Nucleus accumbens (tissue), 56 donors: Measurements from ENCODE around the gene PLA2G4E.

ENCODE experiments used
- DNase-seq, 56 donors: peaks; one replicate each; lab custom pipeline; 2025; lab: John Stamatoyannopoulos, UW

The PLA2G4E gene

DNA sequence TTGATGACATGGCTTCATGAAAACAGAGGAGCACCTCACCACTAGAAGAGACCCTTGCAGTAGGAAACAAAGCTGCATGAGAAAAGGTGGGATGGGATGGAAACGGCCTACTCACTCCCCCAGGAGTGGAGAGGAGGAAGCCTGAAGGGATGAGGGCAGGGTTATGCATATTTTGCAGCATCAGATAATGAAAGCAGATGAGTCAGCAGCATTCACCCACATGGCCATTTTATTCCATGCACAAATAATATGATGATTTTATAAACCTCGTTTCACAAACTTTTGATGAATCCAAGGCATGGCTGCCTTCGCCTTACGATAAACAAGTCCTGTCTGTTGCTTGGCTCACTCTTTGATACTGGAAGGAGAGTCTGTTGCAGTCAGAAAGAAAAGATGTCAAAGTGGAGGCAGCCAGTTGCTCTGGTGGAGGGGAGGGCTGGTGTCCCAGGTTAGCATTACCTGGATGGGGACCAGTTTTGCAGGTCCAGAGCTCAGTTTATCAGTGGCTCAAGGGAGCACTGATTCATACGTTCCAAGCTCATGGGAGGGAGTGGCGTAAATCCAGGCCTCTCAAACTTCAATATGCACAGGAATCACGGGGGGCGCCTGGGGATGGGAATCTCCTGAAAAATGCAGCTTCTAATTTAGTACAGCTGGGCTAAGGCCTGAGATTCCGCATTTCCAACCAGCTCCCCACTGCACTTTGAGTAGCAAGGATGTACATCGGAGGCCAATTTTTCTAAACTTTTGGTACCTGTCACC is 39.3 kb downstream of the PLA2G4E start:
- no peak for DNase-seq

DNA sequence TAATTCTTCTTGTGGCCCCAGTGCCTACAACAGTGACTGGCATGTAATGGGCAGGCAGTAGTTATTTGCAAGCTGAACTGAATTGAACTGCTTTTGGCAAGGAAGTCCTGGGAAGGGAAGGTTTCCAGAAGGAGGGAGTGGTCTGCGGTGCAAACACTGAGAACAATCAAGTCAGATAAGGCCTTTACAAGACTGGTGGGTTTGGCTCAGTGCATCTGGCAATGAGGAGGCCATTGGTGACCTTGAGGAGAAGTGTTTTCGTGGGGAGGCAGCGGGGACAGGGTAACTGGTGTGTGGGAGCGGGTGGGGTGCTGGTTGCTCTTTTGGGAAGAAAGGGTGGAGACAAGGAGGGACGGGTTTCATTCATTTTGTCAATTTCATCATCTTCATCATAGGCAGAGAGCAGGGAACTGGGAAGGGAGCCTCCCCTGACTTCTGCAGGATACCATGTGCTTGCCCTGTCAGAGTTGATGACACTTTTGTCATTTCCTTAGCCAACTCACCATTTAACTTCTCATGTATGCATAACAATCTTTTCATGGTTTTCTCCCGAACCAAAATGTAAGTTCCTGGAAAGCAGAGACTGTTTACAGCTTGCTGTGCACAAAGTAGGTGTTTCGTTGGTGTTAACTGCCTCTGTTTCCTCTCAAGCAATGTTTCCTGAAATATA is 40.1 kb downstream of the PLA2G4E start:
- no peak for DNase-seq

DNA sequence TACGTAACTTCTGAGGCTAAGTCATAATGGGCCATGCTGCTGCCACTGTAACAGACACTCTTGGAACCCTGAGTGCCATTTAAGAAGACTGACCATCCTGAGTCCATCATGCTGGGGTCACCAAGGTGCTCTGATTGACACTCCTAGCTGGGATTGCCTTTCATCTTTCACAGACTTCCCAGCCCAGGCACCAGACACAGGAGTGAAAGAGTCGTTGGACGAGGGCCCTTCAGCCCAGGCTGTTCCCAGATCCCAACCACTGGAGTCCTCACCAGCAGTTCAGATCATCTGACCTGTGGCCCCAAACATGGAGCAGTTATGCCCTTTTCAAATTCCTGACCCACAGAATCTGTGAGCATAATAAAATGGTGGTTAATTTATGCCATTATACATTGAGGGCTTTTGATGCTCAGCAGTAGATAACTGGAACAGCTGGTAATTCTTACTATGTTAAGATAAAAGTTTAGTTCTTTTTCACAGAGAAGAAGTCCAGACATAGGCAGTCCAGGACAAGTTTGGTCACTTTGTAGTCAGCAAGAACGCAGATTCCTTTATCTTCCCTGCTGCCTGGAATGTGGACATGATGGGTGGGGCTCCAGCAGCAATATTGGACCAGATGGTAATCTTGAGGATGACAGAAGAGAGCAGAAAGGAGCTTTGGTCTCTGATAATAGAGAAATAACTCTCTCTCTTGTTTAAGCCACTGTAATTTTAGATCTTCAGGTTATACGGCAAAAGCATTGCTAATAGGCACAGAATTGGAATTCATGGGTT is 41.2 kb downstream of the PLA2G4E start:
- DNase-seq: no peak

DNA sequence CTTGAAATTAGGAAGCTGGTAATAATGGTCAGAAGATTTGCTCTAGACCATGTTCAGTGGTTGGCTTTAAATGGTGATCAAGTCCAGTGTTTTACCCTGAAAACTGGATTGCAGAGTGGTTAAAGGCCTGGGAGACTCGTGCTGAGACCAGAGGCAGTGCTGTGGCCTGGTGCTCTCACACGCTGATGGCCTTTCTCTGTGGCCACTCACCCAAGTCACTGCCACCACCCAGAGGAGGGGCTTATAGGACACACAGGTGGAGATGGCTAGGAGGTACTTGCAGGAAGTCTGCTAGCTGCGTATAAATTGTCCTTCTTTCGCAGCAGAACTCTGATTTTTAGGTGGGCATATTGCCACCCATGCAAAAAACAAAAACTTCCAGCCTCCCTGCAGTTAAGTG is 42.3 kb downstream of the PLA2G4E start:
- DNase-seq: no peak

DNA sequence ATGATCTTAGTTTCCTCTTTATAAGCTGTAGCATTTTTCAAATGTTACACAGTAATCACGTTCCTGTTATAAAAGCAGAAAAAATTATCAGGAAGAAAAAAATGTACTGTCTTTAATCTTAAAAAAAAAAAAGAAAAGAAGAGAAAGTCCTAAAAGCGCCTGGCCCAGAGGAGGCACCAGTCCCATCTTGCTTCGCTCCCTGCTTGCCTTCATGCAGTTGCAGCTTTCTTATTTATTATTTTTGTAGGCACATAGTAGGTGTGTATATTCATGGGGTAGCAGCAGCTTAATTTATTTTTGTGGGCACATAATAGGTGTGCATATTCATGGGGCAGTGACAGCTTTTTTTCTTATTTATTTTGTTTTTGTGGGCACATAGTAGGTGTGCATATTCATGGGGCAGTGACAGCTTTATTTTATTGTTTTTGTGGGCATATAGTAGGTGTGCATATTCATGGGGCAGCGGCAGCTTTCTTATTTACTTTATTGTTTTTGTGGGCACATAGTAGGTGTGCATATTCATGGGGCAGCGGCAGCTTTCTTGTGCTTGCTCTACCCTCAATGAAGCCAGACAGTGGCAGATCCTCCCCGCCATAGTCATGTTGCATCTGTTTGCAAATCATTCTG is 43.0 kb downstream of the PLA2G4E start:
- DNase-seq: no peak

DNA sequence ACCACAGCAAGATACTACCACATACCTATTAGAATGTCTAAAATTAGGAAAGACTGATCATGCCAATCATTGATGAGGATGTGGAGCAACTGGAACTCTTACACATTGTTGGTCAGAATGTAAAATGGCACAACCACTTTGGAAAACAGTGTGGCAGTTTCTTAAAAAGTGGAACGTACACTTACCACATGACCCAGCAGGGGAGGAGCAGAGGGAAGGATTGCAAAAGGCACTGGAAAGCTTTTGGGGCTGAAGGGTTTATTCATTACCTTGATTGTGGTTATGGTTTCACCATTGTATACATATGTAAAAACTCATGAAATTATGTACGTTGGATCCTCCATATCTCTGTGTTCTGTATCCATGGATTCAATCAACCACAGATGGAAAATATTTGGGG is 45.2 kb downstream of the PLA2G4E start:
- DNase-seq: no peak

DNA sequence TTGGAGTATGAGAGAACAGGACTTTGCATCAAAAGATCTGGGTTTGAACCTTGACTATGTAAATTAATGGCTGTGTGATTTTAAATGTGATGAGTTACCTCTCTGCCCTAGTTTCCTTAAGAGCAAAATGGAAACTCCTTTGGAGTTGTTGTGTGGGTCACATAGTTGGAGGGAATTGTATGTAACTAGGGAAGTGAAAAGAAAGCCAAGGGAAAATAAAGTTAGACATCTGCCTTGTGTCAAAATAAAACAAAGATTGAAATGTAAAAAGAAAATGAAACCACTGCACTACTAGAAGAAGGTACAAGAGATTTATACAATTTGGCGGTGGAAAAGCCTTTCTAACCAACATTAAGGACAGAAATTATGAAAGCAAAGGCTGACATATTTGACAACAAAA is 46.8 kb downstream of the PLA2G4E start:
- DNase-seq: no peak

DNA sequence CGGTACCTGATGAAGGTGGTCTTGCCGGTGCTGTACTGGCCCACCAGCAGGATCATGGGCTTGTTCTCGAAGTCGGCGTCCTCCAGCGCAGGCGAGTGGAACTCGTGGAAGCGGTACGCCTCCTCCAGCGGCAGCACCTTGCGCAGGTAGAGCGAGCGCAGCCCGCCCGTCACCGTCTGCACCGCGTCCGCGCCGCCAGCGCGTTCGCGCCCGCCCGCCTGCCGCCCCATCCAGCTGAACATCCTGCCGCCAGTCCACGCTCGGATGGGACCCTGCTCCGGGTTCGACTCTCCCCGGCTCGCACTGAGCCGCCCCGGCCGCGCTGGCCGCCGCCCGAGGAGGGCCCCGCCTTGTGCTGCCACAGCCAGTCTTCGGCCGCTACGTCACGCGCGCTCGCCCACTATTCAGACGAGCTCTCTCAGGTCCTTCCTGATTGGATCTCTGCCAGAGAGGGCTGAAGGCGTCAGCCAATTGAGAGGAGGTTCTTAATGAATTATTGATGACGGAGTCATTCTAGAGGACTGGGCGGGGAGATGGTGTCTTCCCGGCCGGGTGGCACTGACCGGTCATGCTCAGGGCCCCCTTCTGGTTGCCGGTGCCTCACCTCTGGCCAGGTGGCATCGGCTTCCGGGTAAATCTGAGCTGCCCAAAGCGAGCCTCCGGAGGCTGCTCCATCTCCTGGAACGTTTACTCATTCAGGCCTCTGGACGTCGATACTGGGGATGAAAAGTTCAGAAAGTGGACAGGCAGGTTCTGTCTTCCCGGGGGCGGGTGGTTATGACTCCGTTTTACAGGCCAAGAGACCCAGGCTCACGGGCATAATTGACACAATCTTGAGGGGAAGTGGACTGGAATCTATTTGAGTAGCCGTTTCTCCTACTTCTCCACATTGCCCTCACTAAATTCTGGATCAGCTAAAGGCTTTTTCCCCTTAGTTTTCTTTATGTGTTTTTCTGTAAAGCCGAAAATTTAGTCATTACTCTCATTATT is 48.3 kb downstream of the PLA2G4E start, which contains the start of gene EHD4:
Gene EHD4 (minus strand): TSS at position 305 of the 990 bp plus-strand sequence. CDS start 63 bp downstream, at position 242.
- peak; percentile 41 to 97 (median 88) for DNase-seq

DNA sequence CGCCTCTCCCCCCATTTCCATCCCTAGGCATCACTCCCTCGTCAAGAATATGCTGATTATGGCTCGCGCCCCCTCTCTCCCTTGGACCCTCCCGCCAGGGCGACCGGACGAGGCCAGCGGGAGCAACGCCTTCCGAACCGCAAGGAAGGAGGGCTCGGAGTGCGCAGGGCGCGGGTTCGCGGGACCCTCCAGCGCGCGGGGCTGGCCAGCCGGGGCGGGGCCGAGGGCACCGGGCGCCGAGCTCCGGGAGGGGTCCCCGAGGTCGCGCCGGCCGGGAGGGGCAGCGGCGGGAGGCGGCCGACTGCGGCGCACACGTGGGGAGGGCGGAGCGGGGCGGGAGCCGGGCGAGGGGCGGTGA is 49.0 kb downstream of the PLA2G4E start:
- DNase-seq: peak in 1 of 56 donors; percentile 50

DNA sequence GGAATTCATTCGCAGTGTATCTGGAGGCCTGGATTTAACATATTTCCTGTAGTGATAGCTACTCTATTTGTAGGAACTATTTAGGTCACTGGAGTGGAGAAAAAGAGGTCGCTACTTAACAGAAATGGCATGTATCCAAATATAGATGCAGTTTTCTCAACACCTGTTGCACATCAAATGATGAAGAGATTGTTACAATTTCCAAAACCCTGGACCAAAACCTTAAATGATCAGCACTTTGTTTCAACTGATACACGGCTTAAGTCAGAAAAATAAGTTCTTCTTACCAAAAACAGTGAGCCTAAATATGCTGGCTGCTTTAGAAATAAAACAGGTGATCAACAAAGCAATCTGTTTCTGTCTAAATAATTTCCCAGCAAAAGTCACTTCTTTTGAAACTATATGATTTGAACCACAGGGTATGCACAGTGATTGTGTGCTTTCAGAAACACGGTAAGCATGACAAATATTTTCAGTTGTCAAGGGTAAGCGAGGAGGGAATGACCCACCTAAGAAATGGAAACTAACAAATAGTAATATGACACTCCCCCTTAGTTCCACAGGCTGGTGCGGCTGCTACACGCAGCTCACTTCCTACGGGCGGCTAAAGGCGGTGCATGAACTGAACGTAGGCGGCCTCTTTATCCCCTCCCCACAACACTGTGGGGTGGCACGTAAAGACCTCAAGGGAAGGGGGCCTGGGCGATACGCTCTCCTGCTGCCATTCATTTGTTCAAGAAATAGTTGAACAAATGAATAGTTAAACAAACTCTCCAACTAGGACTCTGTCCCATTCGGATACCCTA is 49.5 kb downstream of the PLA2G4E start:
- peak in 9 of 56 donors; percentile 6 to 47 (median 14) for DNase-seq

DNA sequence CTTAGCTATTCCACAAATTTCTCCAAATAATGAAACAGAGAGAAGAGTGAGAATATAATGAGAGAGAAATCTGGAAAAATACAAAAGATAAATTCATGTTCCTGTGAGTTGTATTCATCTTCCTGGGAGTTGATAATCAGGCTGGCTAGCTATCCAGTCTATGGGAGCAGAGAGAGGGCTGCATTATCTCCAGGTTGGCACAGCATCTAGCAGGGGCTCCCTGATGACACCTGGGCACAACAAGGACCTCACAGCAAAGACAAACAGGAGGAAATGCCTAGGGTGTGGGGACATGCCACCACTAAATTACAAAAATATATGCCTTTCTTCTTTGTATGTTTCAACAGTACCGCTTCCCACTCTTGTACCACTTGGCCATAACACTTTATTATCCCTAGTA is 50.4 kb downstream of the PLA2G4E start:
- DNase-seq: no peak

DNA sequence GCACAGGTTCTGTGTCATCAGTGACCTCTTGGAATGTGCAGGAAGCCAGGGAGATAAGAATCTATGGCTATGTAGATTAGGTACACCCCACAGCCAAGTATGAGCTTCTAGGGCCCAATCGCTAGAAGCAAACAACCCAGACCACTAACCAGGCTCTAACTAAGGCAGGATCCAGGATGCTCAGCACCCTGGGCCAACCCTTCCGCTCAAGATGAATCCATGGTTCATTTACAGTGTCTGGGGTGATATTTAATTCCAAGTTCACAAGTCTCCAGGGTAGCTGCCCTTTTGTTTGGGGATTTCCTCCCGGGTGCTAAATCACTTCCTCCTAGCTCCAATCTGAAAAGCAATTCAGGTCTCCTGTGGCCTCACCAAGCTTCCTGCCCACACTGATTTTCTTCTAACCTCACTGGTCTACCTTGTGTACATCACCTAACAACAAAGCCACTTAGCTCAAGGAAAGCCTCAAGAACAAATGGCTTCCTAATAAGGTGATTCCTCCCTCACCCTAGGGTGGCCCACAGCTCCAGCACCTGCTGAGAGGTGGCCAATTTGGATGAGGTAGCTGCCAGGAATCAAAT is 50.9 kb downstream of the PLA2G4E start:
- no peak for DNase-seq

DNA sequence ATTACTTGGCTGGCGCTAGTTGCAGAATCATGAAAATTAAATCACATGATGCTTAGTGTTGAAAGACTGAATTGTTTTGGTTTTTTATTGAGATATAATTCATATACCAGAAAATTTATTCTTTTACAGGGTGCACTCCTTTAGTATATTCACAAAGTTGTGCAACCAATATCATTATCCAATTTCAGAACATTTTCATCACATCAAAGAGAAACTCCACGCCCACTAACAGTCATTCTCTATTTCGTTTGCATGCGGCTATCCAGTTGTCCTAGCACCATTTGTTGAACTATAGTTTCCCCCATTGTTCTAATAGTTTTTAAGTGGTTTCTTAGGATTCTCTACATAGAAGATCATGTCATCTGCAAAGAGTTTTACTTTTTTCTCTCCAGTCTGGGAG is 52.1 kb downstream of the PLA2G4E start:
- DNase-seq: no peak

DNA sequence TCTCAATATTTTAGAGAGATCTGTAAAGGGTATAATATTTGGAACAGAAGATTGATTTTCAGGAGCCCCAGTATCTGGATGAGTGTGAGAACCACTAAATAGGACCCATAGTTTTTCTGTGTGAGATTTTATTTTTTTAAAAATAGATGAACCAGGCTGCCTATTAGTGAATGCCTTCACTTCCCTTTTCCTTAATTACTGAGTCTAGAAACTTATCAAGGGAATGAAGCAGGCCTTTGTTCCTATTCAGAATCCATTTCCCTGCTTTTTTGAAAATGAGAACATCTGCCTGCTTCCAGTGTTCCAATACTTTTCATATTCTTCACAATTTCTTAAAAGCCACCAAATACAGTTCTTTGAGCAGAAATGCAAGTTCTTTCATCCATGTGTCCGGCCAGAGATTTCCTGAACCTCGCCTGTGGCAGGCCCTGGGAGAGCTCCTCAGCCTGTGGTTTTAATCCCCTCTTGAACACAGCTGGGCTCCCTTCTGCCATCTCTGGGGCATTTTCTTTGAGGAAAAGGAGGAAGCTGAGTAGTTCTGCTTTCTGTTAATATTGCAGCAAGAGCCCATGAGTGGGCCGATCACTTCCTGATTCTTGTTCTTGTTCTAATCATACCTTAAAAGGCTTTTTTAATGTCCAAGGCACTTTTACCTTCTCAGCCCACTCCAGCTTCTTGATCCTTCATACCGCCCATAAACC is 53.2 kb downstream of the PLA2G4E start:
- DNase-seq: peak in 4 of 56 donors; percentile 16 to 25 (median 22)

DNA sequence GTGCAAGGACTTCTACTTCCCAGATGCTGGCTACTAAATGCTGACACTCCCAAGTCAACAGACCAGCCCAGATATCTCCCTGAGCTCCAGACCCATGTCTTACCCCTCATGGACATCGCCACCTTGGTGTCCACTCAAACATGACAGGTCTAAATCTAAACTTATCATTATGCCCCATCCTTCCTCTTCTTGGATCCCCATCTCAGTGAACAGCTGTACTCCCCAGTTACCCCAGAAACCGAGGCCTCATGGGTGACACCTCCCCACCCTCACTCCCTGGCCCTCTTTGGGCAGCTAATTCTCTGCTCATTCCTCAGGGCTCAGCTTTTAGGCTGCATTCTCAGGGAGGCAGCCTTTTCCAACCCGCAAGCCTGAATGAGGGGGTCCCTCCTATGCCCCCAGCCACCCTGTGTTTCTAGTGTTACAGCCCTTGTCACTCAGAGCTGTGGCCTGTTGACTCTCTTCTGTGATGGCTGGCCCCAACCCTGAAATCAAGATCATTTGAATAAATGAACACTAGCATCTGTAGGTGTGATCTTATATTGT is 53.8 kb downstream of the PLA2G4E start:
- no peak for DNase-seq

DNA sequence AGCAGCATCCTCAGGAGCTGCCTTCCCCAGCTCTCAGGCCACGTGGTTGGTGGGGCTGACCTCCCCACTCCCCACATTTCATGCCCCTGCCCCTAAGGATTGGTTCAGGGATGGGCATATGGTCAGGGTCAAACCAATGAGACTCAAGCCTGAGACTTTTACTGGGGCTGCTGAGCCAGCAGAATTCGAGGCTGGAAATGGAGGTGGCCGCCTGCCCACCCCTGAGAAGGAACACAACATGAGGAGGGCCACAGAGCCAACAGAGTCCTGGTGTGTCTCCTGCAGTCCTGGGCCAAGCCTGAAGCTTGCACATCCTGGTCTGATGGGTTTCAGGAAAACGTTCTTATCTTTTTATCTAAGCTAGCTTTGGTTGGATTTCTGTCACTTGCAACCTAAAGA is 54.4 kb downstream of the PLA2G4E start:
- DNase-seq: no peak
